ENCODE results near the gene TRERF1. TPM values are rescaled to one million over a fixed set of nuclear protein-coding genes. Genes with fewer than 3 reads are reported as not detected.

TRERF1 gene
- polyA plus RNA-seq, 3 donors = 0.58 to 10.0 (median 2.0) TPM

DNA sequence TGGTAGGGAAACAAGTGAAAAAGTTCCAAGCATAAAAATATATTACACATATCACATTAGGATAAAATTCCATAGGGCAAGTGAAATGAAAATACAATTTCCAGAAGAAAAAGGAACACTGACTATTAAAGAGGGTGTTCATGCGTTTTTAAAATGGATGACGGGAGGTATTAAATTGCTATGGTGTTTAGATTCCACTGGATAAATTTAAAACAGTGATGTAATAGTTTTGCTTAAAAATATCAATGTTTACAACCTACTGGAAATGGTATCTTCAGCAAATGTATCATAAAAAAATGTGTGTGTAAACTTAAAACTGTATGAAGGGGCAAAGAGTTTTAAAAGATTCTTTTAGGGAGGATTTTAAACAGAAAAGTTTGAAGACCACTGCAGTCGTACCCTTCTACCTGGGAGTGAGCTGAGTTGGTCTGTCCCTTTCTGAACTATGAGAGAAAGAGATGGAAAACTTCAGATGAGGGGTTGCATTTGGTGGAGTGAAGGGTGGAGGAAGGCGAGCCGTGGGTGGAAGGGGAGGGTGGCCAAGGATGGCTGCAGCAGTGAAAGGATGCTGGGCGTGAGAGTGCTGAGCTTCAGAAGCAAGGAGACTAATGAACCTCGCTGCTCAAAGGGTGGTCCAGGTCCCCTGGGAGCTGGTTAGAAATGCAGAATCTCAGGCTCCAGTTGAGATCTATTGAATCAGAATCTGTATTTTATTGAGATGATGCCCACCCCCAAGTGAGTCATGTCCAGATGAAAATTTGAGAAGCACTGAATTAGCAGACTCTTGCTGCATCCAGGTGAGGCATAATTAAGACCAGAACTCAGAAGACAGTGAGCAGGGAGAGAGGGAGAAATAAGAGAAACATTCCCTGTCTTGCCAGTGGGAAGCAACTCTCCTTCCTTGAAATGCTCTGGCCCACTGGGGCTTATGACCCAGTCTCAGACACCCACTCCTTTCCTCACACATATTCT lies 179.6 kb downstream of the TRERF1 start:
- Histone ChIP-seq H3K4me2 (replicated peaks; ENCODE audit: extremely low read depth, low read length, poor library complexity, severe bottlenecking) (no peak overlapping the region), H3K79me2 (ENCODE audit: insufficient read depth, low read length) (peaks cover 2% of the 10 kb centered on the region), H3K27ac (ENCODE audit: low read depth in 1 of 2, low read length in 2 of 2) (no peak overlapping the region), H2AFZ (ENCODE audit: insufficient read depth, low read depth, low read length, poor library complexity, severe bottlenecking) (no peak overlapping the region), H3K9ac (ENCODE audit: insufficient read depth, low read length, poor library complexity, severe bottlenecking) (no peak overlapping the region), H3K9me3 (replicated peaks in 1 of 2; ENCODE audit: control insufficient read depth in 1 of 2, insufficient read depth in 1 of 2, low read length in 2 of 2) (no peaks in the 10 kb centered on the region), H3K27me3 (ENCODE audit: control insufficient read depth in 2 of 2, insufficient read depth in 2 of 2, low read length in 2 of 2) (no peaks in the 10 kb centered on the region), H3K4me1 (ENCODE audit: control insufficient read depth in 1 of 2, insufficient read depth in 2 of 2, low read length in 2 of 2) (no peaks in the 10 kb centered on the region), H3K4me3 (replicated peaks in 1 of 3; ENCODE audit: low read depth in 2 of 3, low read length in 3 of 3) (no peak overlapping the region), H3K36me3 (replicated peaks in 1 of 2; ENCODE audit: control insufficient read depth in 1 of 2, insufficient read depth in 2 of 2, low read length in 2 of 2) (peaks cover 28 to 65% of the 10 kb centered on the region in 2 donors), H4K20me1 (ENCODE audit: insufficient read depth, low read length) (no peaks in the 10 kb centered on the region)
- peaks cover 43 to 47% of the 10 kb centered on the region in 2 donors for H3K36me3 Mint-ChIP-seq
- H3K4me3 Mint-ChIP-seq = no peak overlapping the region
- H3K4me1 Mint-ChIP-seq = no peaks in the 10 kb centered on the region
- H3K27ac Mint-ChIP-seq = peak overlapping the region in 4 of 7 donors; percentile 4 to 51 (median 18)
- H3K9me3 Mint-ChIP-seq = no peaks in the 10 kb centered on the region
- no peak for DNase-seq
- intact Hi-C loops (cut with micrococcal nuclease) = no loop called here
- TF ChIP-seq, protein P1, sequence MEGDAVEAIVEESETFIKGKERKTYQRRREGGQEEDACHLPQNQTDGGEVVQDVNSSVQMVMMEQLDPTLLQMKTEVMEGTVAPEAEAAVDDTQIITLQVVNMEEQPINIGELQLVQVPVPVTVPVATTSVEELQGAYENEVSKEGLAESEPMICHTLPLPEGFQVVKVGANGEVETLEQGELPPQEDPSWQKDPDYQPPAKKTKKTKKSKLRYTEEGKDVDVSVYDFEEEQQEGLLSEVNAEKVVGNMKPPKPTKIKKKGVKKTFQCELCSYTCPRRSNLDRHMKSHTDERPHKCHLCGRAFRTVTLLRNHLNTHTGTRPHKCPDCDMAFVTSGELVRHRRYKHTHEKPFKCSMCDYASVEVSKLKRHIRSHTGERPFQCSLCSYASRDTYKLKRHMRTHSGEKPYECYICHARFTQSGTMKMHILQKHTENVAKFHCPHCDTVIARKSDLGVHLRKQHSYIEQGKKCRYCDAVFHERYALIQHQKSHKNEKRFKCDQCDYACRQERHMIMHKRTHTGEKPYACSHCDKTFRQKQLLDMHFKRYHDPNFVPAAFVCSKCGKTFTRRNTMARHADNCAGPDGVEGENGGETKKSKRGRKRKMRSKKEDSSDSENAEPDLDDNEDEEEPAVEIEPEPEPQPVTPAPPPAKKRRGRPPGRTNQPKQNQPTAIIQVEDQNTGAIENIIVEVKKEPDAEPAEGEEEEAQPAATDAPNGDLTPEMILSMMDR (IDR thresholded peaks at IDR 0.05) = no peak
- no peaks in the 10 kb centered on the region for H3K27me3 Mint-ChIP-seq (ENCODE audit: low read depth in 3 of 3)
- WGBS (ENCODE audit: insufficient coverage) = 94% methylated on average over 5 of the region's 7 CpGs

DNA sequence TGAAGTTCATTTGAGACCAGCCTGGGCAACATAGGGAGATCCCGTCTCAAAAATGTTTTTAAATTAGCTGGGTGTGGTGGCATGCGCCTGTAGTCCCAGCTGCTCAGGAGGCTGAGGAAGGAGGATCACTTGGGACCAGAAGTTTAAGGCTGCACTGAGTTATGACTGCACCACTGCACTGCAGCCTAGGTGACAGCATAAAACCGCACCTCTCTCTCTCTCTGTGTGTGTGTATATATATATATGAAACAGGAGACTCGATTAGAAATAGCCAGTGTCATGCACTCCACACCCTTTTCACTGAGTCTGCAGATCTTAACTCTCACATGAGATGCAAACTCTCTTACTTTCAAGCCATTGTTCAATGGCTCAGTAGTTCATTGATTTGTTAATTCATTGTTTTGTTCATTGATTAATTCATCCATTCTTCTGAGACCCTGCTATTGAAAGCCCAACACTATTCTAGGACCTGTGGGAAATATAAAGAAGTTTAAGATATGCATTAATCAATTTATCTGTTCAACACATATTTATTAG lies 181.7 kb downstream of the TRERF1 start:
- Histone ChIP-seq H3K9me3 (replicated peaks in 1 of 2; ENCODE audit: control insufficient read depth in 1 of 2, insufficient read depth in 1 of 2, low read length in 2 of 2) (no peaks in the 10 kb centered on the region), H3K27ac (ENCODE audit: low read depth in 1 of 2, low read length in 2 of 2) (no peak overlapping the region), H3K4me3 (replicated peaks in 1 of 3; ENCODE audit: low read depth in 2 of 3, low read length in 3 of 3) (no peak overlapping the region), H3K79me2 (ENCODE audit: insufficient read depth, low read length) (no peaks in the 10 kb centered on the region), H4K20me1 (ENCODE audit: insufficient read depth, low read length) (no peaks in the 10 kb centered on the region), H3K36me3 (replicated peaks in 1 of 2; ENCODE audit: control insufficient read depth in 1 of 2, insufficient read depth in 2 of 2, low read length in 2 of 2) (peaks cover 29 to 62% of the 10 kb centered on the region in 2 donors), H3K4me2 (replicated peaks; ENCODE audit: extremely low read depth, low read length, poor library complexity, severe bottlenecking) (no peak overlapping the region), H3K27me3 (ENCODE audit: control insufficient read depth in 2 of 2, insufficient read depth in 2 of 2, low read length in 2 of 2) (no peaks in the 10 kb centered on the region), H2AFZ (ENCODE audit: insufficient read depth, low read depth, low read length, poor library complexity, severe bottlenecking) (no peak overlapping the region), H3K9ac (ENCODE audit: insufficient read depth, low read length, poor library complexity, severe bottlenecking) (no peak overlapping the region), H3K4me1 (ENCODE audit: control insufficient read depth in 1 of 2, insufficient read depth in 2 of 2, low read length in 2 of 2) (no peaks in the 10 kb centered on the region)
- no peak for DNase-seq
- no peaks in the 10 kb centered on the region for H3K9me3 Mint-ChIP-seq
- H3K4me1 Mint-ChIP-seq = no peaks in the 10 kb centered on the region
- H3K4me3 Mint-ChIP-seq = no peak overlapping the region
- no CpG with 5 or more reads among the region's 4 CpGs for WGBS (ENCODE audit: insufficient coverage)
- TF ChIP-seq, protein P1 (IDR thresholded peaks at IDR 0.05) = no peak
- no peaks in the 10 kb centered on the region for H3K27me3 Mint-ChIP-seq (ENCODE audit: low read depth in 3 of 3)
- peaks cover 45 to 50% of the 10 kb centered on the region in 2 donors for H3K36me3 Mint-ChIP-seq
- intact Hi-C loops (cut with micrococcal nuclease) = loop anchor here (5.0 to 10.0 kb wide), 2 partner anchors 275 to 277 kb away; no protein-coding TSS in a partner anchor
- peak overlapping the region in 1 of 7 donors; percentile 54 for H3K27ac Mint-ChIP-seq
